Loucy (cell line): ENCODE data around the gene RASA1.

Experiments
- CTCF ChIP-seq: fragments of 200-600 bp; sonication (generic); conservative IDR thresholded peaks from 2 replicates; pipeline ENCODE4 v1.5.1; 2014; ENCODE audit warnings: mild to moderate bottlenecking, antibody characterized with exemption, low read length
- EZH2phosphoT487 ChIP-seq: fragments of 200-600 bp; IDR thresholded peaks from 2 replicates; pipeline ENCODE4 v1.6.1; 2018; ENCODE audit warnings: antibody characterized with exemption, mild to moderate bottlenecking, moderate library complexity, borderline replicate concordance

- TF ChIP-seq CTCF (no peak), EZH2phosphoT487 (no peak)
These were observed 170.5 kb downstream of the RASA1 start for GRCh38 chr5:87438231-87438630.
